ENCODE data around the gene SATB2. TPM values are rescaled to one million over a fixed set of nuclear protein-coding genes. Genes with fewer than 3 reads are reported as not detected.

The SATB2 gene
- total RNA-seq, 4 donors from 2014 or later, result 62.0 to 104 (median 91.1) TPM

DNA sequence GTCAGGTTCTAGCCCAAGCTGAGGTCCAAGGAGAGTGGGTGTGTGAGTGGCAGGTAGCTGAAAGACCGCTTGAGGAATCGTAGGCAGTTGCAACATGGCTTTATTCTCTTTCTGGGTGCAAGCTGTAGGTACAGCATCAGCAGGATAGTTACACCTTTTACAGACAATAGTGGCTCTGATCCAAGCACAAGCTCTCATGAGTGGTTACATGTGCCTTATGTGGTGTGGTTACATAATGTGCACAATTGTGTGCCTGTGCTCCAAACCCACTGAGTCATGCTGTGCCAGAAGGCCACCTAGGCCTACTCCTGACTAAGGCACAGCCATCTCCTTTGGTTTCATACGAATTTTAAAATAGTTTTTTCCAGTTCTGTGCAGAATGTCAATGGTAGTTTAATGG, 227.6 kb downstream of the SATB2 start:
- no peak overlapping the region for H3K4me3 ChIP-seq
- H3K27me3 ChIP-seq, result no peaks in the 10 kb centered on the region
- H3K4me1 ChIP-seq, result no peaks in the 10 kb centered on the region
- DNase-seq, result no peak
- H3K36me3 ChIP-seq, result no peaks in the 10 kb centered on the region
- no peak for TF ChIP-seq CTCF (IDR thresholded peaks at IDR 0.05)
- TF ChIP-seq POLR2A (IDR thresholded peaks at IDR 0.05), result no peak
- H3K27ac ChIP-seq, result no peak overlapping the region
- peaks cover 0 to 5% (median 0%) of the 10 kb centered on the region in 4 donors for H3K9me3 ChIP-seq

DNA sequence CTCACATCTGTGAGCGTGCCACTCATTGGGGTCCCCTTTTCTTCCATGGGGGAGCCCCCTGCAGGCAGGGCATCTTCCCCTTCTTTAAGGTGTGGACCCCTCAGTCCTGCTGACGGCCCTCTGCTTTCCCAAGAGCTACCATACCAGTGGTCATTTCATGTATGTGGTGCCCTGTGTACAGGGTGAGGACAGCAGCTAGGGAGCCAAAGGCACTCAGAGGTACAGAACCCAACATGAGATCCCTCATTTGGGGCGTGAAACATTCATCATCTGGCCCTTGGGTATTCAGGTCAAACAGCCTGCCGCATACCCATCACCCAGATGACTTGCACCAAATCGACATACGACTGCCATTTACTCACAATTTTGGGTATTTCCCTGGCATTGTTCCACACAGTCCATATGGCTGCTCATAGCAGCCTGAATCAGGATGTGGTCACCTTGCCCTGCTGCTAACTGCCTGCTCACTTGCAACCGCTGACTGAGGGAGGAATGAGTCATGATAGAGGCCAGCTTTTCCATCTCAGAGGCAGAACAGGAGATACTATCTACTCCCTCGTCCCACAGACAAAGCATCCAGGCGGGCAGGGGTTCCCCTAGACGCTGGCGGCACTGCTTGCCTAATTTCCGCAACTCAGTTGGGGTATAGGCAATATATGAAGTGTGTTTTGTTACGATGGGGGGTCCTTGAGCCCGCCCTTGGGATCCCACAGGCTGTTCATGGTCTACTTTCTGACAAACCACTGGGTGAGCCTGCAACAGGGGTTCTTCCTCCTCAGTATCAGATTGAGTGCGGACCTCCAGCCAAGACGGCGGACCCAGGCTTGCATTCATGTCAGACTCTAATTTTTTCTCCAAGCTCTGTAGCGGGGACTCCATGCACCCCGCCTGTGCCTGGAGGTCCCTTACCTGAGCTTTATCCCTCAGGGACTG, 228.6 kb downstream of the SATB2 start:
- no peaks in the 10 kb centered on the region for H3K36me3 ChIP-seq
- no peaks in the 10 kb centered on the region for H3K27me3 ChIP-seq
- no peak overlapping the region for H3K27ac ChIP-seq
- no peaks in the 10 kb centered on the region for H3K4me1 ChIP-seq
- TF ChIP-seq CTCF (IDR thresholded peaks at IDR 0.05) (no peak), POLR2A (IDR thresholded peaks at IDR 0.05) (no peak)
- H3K9me3 ChIP-seq, result peaks cover 0 to 5% (median 0%) of the 10 kb centered on the region in 4 donors
- H3K4me3 ChIP-seq, result no peak overlapping the region
- DNase-seq, result no peak

DNA sequence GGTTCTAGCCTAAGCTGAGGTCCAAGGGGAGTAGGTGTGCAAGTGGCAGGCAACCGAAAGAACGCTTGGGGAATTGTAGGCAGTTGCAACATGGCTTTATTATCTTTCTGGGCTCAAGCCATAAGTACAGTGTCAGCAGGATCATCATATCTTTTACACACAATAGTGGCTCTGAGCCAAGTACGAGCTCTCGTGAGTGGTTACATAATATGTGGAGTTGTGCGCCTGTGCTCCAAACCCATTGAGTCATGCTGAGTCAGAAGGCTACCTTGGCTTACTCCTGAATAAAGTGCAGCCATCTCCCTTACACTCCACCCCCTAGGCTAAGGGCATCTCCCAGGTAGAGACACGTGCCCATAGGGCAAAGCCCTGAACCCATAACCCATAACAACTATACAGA, 233.9 kb downstream of the SATB2 start:
- no peak overlapping the region for H3K4me3 ChIP-seq
- no peaks in the 10 kb centered on the region for H3K36me3 ChIP-seq
- TF ChIP-seq POLR2A (IDR thresholded peaks at IDR 0.05) (no peak), CTCF (IDR thresholded peaks at IDR 0.05) (no peak)
- H3K9me3 ChIP-seq, result no peaks in the 10 kb centered on the region
- no peak for DNase-seq
- H3K4me1 ChIP-seq, result no peaks in the 10 kb centered on the region
- no peaks in the 10 kb centered on the region for H3K27me3 ChIP-seq
- H3K27ac ChIP-seq, result no peak overlapping the region

DNA sequence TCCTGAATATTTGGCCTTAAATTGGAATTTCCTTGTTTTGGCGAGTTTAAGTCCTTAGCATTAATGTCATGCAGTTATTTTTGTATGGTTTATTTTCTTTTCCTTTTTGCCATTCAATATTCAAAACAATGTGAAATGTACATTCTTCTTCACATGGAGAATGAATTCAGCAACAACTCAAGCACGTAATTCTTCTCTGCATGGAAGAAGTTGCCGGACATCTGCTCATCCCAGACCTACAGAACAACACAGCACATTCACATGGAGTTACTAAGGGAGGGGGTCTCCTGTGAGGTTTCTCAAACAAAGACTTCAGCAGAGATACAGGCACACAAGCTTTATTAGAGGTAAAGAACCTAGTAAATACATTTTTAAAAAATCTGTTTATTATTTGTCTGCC, 236.8 kb downstream of the SATB2 start:
- TF ChIP-seq CTCF (IDR thresholded peaks at IDR 0.05) (no peak), POLR2A (IDR thresholded peaks at IDR 0.05) (no peak)
- no peaks in the 10 kb centered on the region for H3K36me3 ChIP-seq
- H3K27me3 ChIP-seq, result no peaks in the 10 kb centered on the region
- no peak for DNase-seq
- H3K9me3 ChIP-seq, result no peaks in the 10 kb centered on the region
- no peak overlapping the region for H3K27ac ChIP-seq
- no peak overlapping the region for H3K4me3 ChIP-seq
- H3K4me1 ChIP-seq, result no peaks in the 10 kb centered on the region

DNA sequence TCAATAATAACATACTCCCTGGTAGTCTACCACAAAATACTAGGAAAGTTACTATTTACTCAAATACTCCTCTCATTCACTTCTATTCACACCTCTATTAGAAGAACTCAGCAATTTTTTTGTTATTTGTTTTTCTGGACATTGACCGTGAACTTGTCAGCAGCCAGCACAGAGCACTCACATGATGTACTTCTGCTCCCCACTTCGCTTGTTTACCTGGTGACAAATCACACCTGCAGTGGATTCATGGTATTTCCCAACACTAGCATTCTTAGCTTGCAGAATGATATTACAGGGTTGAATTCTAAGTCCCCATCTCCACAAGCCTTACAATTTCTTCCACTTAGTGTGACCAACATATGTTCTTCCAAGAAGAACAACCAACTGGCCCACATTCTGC, 238.2 kb downstream of the SATB2 start:
- DNase-seq, result no peak
- Histone ChIP-seq H3K4me3 (no peak overlapping the region), H3K27me3 (no peaks in the 10 kb centered on the region), H3K36me3 (no peaks in the 10 kb centered on the region), H3K9me3 (no peaks in the 10 kb centered on the region), H3K27ac (no peak overlapping the region), H3K4me1 (no peaks in the 10 kb centered on the region)
- no peak for TF ChIP-seq CTCF (IDR thresholded peaks at IDR 0.05)
- no peak for TF ChIP-seq POLR2A (IDR thresholded peaks at IDR 0.05)
